ENCODE measurements around the gene CEP128.

GRCh38 chr14:80942191-80942600 is 658 bp upstream of the CEP128 start:
- TF ChIP-seq GATA2 (IDR thresholded peaks at IDR 0.05; ENCODE audit: low read depth, low read length): no peak
- no peak for TF ChIP-seq GATA3 (IDR thresholded peaks at IDR 0.05; ENCODE audit: low read depth, low read length)

Data from SH-SY5Y (cell line).